NT2/D1 (cell line): ENCODE measurements around the gene BMERB1.

Experiments used
- YY1 ChIP-seq: IDR thresholded peaks from 2 replicates; pipeline ENCODE4 v1.6.1; 2011; ENCODE audit not compliant: insufficient read length, insufficient read depth
- ZNF274 ChIP-seq: IDR thresholded peaks from 2 replicates; pipeline ENCODE4 v1.6.1; 2011; ENCODE audit warnings: mild to moderate bottlenecking, low read depth, low read length

DNA sequence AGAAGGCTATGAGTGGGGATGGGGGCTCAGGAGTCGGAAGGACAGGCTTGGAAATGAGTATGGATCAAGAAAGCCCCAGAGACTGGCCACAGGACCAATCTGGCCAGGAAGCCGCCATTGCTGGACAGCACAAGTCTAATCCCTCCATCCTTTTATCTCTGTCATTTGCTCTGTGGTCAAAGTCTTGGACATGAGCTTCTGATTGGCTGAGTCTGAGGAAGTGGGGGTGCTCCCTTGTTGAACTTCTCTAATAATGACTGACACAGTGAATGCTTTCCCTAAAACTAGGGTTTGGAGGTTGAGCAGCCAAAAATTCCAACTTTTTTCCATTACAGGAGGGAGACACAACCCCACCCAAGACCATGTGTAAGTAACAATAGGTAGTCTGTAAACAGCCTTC lies 111.2 kb downstream of the BMERB1 start:
- TF ChIP-seq YY1 (no peak), ZNF274 (no peak)
